ENCODE results near the gene MOGAT3. TPM values are rescaled to one million over a fixed set of nuclear protein-coding genes. Genes with fewer than 3 reads are reported as not detected.
A peak's percentile ranks its signal among the peaks of the same experiment; 100 is the strongest.

The MOGAT3 gene
- total and polyA plus RNA-seq, 5 experiments from 2014 or later, result not detected

DNA sequence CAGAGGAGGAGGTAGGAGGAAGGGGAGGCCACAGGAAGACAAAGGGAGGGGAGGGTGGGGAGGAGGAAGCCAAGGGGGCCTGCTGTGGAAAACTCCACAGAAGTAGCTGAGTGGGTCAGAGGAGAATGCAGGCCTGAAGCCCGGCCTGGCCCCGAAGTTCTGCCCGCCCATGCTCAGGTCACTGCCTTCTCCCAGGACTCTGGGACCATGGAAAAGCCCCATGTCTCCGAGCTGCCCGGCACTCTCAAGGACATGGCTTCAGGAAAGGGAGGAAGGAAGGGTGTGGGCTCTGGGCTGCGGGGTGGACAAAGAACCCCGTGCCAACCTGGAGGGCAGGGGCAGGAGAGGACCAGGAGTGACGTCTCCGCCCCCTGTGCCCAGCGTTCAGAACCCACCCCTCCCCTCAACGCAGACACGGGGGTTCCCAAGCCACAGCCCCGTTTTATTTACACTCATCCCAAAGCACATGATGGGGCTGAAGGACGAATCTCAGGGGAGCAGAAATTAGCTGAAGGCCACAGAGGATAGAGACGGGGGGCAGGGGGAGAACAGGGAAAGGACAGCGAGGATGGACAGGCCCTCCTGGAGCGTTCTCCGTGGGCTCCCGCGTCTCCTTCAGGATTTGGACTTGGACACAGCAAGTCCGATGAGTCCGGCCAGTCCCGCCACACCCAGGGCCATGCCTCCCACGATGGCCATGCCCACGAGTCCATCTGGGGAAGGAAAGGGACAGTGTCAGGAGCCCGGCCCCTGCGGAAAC lies 38.5 kb upstream of the MOGAT3 start:
- Mint-ChIP-seq H3K36me3 (peaks cover 0 to 24% (median 4%) of the 10 kb centered on the region in 3 donors), H3K27me3 (no peaks in the 10 kb centered on the region), H3K9me3 (no peaks in the 10 kb centered on the region), H3K4me1 (peaks cover 2 to 33% (median 21%) of the 10 kb centered on the region in 4 donors), H3K27ac (peak overlapping the region in 1 of 10 donors; percentile 48), H3K4me3 (no peak overlapping the region)
- ATAC-seq, result no peak
- POLR2A ChIA-PET, result no interaction called here
- no peak for DNase-seq

DNA sequence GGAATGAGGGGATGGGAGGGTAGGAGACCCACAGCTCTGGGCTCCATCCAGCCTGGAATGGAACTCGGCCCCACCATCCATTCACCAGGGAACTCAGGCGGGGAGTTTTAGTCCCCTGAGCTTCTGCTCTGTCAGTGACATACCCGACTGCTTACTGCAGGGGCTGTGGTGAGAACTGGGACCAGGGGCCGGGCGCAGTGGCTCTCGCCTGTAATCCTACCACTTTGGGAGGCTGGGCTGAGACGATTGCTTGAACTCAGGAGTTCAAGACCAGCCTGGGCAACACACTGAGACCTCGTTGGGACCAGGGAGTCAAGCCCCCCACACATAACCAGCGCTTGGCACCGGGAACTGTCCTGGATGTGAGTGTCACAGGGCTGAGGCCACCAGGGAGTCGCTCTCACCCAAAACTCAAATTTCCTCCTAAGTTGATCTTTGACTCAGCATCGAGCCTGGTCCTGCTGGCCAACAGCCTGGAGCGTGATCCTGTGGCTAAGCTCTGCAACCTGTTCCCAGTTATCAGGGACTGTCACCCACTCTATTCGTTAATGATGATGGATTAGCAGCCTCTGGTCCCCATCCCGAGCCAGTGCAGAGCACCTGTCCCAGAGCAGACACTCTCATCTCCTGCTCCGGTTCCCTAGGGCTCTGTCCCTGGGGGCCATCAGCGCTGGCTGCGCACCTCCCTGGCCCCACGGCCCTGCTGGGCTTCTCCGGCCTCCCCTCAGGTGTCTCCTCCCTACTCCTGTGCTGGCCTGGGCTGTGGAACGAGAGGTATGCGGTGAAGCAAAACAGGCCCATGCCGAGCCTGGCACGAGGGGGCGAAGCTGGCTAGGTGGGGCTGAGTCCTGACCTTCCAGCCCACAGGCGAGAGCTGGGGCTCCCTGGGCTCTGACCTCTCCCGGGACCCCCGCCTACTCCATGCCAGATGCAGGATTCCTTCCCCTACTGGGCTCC lies 37.7 kb upstream of the MOGAT3 start:
- ATAC-seq, result no peak
- Mint-ChIP-seq H3K27ac (no peak overlapping the region), H3K36me3 (peaks cover 0 to 24% (median 4%) of the 10 kb centered on the region in 3 donors), H3K4me1 (peaks cover 2 to 26% (median 12%) of the 10 kb centered on the region in 4 donors), H3K27me3 (no peaks in the 10 kb centered on the region), H3K4me3 (no peak overlapping the region), H3K9me3 (no peaks in the 10 kb centered on the region)
- POLR2A ChIA-PET, result no interaction called here
- DNase-seq, result peak in 1 of 10 donors; percentile 43

DNA sequence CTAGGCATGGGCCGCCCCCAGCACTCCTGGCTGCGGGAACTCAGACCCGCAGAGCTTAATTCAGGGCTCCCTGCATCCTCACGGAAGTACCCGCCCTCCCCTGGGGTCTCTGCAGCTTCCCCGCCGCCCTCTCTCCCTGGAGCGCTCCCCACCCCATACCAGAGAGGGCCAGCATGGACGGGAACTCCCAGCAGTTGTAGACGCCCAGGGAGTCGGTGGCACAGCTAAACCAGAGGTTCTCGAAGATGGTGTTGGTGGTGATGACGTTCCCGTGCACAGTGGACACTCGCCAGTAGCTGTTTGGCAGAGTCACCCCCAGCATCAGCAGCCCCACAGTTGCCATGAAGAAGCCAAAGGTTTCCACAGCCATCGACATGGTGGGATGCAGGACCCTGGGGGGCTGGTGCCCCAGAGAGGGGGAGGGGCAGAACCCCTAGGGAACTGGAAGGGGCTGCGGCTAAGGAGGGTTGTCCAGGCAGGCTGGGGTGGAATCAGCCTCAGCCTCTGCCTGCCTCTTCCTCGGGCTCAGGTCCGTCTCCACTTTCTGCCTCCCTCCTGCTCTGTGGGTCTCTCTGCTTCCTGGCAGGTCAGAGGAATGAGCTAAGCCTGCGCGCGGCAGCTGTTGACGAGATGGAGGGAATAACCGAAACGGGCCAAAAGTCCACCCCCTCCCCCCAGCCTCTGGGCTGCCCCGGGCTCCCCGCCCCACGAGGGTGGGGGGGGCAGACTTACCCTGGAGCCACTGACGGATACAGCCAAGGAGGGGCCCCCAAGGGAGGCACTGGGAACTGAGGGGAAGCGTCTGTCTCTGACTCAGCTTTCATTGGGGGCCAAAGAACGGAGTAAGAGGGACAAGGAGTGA lies 36.6 kb upstream of the MOGAT3 start, which contains the start of gene CLDN15:
TSS of gene CLDN15 (minus strand) at position 597 of the 862 bp plus-strand sequence. CDS start at position 376, 221 bp downstream.
- H3K4me1 Mint-ChIP-seq, result peaks cover 3 to 16% (median 6%) of the 10 kb centered on the region in 4 donors
- ATAC-seq, result no peak
- no peaks in the 10 kb centered on the region for H3K9me3 Mint-ChIP-seq
- H3K4me3 Mint-ChIP-seq, result no peak within 1 kb of the TSS
- POLR2A ChIA-PET, result no interaction called here
- peak in 1 of 10 donors; percentile 54 for DNase-seq
- peaks cover 0 to 24% (median 4%) of the 10 kb centered on the region in 3 donors for H3K36me3 Mint-ChIP-seq
- H3K27me3 Mint-ChIP-seq, result no peaks in the 10 kb centered on the region
- no peak within 1 kb of the TSS for H3K27ac Mint-ChIP-seq

DNA sequence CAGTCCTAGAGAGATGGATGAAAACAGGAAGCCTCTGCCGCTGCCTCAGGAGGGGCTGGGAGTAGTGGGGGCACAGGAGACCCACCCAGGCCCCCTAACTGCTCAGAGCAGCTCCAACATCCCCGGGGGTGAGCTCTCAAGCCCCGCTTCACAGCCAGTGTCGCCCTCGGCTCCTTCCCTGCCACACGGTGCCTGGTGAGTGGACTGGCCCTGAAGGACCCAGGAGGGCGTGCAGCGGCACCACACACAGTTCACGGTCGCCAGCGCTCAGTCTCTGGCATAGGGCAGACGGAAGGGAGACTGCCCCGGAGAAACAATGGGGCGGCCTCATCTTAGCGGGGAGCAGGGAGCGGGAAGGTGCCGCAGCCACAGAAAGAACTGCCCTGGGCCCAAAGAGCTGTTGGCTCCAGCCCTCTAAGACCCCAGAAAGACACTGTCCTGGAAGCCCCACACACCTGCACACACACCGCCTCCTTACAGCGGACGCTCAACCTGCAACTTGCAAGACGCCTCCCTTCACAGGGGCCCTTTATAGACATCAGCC lies 35.5 kb upstream of the MOGAT3 start:
- H3K27ac Mint-ChIP-seq, result no peak overlapping the region
- no peaks in the 10 kb centered on the region for H3K27me3 Mint-ChIP-seq

DNA sequence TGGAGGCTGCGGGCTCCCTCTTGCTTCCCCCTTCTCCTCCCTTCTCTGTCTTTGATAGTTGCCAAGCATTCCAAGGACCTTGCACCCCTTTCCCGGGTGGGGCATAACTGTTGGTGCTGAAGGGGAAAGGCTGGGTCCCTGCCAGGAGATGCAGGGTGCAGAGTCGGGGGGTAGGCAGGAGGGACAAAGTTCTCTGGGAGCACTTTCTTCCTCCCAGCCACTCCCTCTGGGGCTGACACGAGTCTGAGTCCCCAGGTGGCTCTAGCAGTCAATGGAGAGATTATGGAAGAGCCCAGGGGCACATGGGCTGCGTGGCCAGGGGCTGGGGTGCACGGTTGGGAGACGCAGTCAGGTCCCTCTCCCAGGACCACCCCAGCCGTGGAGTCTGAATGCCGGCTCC lies 34.7 kb upstream of the MOGAT3 start:
- Mint-ChIP-seq H3K36me3 (peaks cover 0 to 28% (median 4%) of the 10 kb centered on the region in 3 donors), H3K9me3 (no peaks in the 10 kb centered on the region), H3K4me3 (no peak overlapping the region), H3K4me1 (peaks cover 2 to 13% (median 5%) of the 10 kb centered on the region in 4 donors), H3K27me3 (no peaks in the 10 kb centered on the region), H3K27ac (no peak overlapping the region)
- POLR2A ChIA-PET, result interaction anchor here (2.5 kb wide), 1 partner anchor 8 kb away, joined by 7 read pairs; no protein-coding TSS in a partner anchor
- no peak for ATAC-seq
- peak in 1 of 10 donors; percentile 55 for DNase-seq

More for the DNA sequence above, 35.5 kb upstream of the MOGAT3 start:
- Mint-ChIP-seq H3K4me1 (peaks cover 3 to 12% (median 6%) of the 10 kb centered on the region in 4 donors), H3K9me3 (no peaks in the 10 kb centered on the region), H3K4me3 (no peak overlapping the region), H3K36me3 (peaks cover 0 to 27% (median 4%) of the 10 kb centered on the region in 3 donors)
- POLR2A ChIA-PET, result no interaction called here
- ATAC-seq (no peak), DNase-seq (peak in 1 of 10 donors; percentile 57)

DNA sequence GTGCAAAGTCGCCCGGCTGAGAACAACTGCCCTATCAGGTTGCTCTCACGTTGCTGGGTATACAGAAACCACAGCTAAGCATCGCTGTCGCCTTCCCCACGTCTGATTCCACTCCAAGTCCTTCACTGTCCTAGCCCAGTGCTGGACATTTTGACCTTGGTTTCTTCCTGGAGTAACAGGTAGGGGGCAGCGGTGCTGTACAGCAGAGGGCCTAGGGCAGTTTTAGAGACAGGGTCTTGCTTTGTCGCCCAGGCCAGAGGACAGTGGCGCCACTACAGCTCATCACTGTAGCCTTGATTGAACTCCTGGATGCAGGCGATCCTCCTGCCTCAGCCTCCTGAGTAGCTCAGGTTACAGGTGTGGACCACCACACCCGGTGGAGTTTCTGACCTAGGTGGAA lies 34.2 kb upstream of the MOGAT3 start:
- no peaks in the 10 kb centered on the region for H3K27me3 Mint-ChIP-seq
- no peaks in the 10 kb centered on the region for H3K9me3 Mint-ChIP-seq
- peaks cover 0 to 26% (median under 1%) of the 10 kb centered on the region in 3 donors for H3K36me3 Mint-ChIP-seq
- POLR2A ChIA-PET, result interaction anchor here (1.3 to 2.5 kb wide), 2 partner anchors 9 to 17 kb away, joined by 3 to 7 read pairs; partner anchors contain the start of genes PLOD3 and ZNHIT1
- DNase-seq (peak in 1 of 10 donors; percentile 54), ATAC-seq (no peak)
- peak overlapping the region in 1 of 10 donors; percentile 70 for H3K27ac Mint-ChIP-seq
- no peak overlapping the region for H3K4me3 Mint-ChIP-seq
- H3K4me1 Mint-ChIP-seq, result peaks cover 2 to 11% (median 8%) of the 10 kb centered on the region in 4 donors

DNA sequence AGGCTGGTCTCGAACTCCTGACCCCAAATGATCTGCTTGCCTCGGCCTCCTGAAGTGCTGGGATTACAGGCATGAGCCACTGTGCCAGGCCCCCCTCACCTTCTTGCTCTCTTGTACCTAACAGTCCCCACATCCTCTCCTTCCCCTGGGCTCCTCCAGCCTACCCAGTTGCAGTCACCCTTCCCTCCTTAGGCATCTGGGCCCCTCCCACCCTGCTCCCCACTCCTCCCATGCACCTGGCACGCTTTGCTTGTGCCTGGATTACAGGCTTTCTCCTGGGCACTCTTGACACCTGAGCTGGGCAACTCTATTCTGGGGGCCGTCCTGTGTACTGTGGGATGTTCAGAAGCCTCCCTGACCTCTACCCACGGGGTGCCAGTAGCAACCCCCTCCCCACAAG lies 33.8 kb upstream of the MOGAT3 start:
- Mint-ChIP-seq H3K9me3 (no peaks in the 10 kb centered on the region), H3K27me3 (no peaks in the 10 kb centered on the region), H3K4me1 (peaks cover 2 to 12% (median 8%) of the 10 kb centered on the region in 4 donors), H3K36me3 (peaks cover 0 to 26% (median 0%) of the 10 kb centered on the region in 3 donors), H3K27ac (peak overlapping the region in 2 of 10 donors; percentile 43 to 70), H3K4me3 (no peak overlapping the region)
- ATAC-seq (no peak), DNase-seq (peak in 1 of 10 donors; percentile 32)
- POLR2A ChIA-PET, result interaction anchor here (1.3 to 2.5 kb wide), 2 partner anchors 9 to 17 kb away, joined by 3 to 7 read pairs; partner anchors contain the start of genes PLOD3 and ZNHIT1

DNA sequence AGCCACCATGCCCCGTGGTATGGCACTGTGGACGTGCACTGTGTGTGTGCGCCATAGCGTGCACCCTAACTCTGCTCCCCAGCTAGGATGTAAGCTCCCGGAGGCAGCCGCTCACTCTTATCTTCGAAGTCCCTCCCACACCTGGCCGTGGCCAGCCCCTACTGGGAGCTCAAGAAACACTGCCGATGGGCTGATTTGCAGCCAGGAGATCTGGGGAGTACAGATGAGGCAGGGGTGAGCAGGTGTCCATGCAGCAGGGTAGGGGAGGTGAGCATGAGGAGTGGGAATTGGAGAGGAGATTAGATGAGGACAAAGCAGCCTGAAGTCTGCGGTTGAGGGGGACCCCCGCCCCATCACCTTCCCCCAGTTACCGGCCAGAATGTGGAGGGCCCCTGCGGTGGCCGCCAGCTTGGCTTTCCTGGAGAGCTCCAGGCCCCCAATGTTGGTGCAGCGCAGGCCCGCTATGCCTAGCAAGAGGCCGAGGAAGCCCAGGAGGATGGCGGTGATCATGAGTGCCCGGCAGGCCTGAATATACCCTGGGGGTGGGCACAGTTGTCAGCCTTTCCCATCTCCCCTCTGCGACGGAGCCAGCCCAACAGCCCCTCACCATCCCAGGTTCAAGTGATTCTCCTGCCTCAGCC lies 33.2 kb upstream of the MOGAT3 start:
- ATAC-seq (no peak), DNase-seq (peak in 1 of 10 donors; percentile 45)
- peaks cover 2 to 12% (median 8%) of the 10 kb centered on the region in 4 donors for H3K4me1 Mint-ChIP-seq
- peak overlapping the region in 1 of 10 donors; percentile 70 for H3K27ac Mint-ChIP-seq
- no peaks in the 10 kb centered on the region for H3K9me3 Mint-ChIP-seq
- H3K27me3 Mint-ChIP-seq, result no peaks in the 10 kb centered on the region
- POLR2A ChIA-PET, result interaction anchor here (1.3 to 2.5 kb wide), 2 partner anchors 10 to 16 kb away, joined by 3 to 7 read pairs; partner anchors contain the start of genes PLOD3 and ZNHIT1
- no peak overlapping the region for H3K4me3 Mint-ChIP-seq
- peaks cover 0 to 26% (median 0%) of the 10 kb centered on the region in 3 donors for H3K36me3 Mint-ChIP-seq

DNA sequence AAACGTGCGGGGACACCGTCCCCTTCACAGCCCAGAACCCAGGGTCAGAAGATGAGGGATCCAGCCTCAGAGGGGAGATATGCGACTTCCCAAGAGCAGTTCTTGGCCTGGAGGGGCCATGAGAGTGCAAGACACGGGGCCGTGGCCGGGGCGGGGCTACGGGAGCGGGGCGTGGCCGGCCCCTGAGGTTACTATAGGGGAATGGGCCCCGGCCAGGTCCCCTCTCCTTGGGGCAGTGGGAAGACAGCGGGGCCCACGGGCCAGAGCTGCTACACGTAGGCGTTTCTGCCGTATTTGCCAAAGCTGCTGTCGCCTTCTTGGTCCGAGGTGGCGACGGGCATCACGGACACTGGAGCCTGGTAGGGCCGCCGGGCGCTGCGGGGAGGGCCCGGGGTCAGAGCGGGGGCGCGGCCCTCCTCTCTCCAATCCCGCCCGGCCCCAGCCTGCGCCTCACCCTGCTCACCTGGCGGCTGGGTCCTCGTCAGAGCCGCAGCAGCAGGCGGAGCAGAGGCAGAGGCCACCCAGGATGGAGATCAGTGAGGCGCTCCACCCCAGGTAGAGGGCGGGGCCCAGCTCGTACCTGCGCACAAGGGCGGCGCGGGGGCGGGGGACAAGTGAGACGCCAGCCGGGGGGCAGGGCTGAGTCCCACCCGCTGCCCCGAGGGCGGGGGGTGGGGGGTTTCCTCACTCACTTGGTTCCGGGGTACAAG lies 31.5 kb upstream of the MOGAT3 start:
- H3K9me3 Mint-ChIP-seq, result no peaks in the 10 kb centered on the region
- POLR2A ChIA-PET, result no interaction called here
- peaks cover 0 to 36% (median 0%) of the 10 kb centered on the region in 3 donors for H3K36me3 Mint-ChIP-seq
- DNase-seq, result peak in 1 of 10 donors; percentile 57
- H3K4me1 Mint-ChIP-seq, result peaks cover 2 to 8% (median 7%) of the 10 kb centered on the region in 4 donors
- H3K27me3 Mint-ChIP-seq, result no peaks in the 10 kb centered on the region
- no peak for ATAC-seq
- peak overlapping the region in 1 of 10 donors; percentile 79 for H3K27ac Mint-ChIP-seq
- no peak overlapping the region for H3K4me3 Mint-ChIP-seq

DNA sequence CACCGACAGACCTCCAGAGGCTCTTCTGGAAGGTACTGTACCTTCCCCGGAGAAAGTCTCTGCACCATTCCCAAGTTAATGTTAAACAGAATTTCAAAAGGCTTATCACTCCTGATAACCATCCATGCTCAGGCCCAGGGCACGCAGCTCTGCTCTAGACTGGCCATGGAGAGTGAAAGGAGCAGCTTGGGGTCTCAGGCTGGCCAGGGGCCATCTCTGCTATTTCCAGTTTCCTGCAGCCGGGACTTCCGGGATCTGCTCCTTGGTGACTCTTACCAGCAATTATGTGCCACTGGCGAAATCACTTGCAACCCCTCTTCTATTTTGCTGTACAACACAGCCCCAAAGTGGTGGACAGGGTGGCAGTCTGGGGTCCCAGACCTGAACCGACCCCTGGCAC lies 30.8 kb upstream of the MOGAT3 start:
- peaks cover 2 to 8% (median 7%) of the 10 kb centered on the region in 4 donors for H3K4me1 Mint-ChIP-seq
- no peak overlapping the region for H3K4me3 Mint-ChIP-seq
- peaks cover 0 to 42% (median 2%) of the 10 kb centered on the region in 3 donors for H3K36me3 Mint-ChIP-seq
- POLR2A ChIA-PET, result interaction anchor here (0.7 kb wide), 1 partner anchor 71 kb away, joined by 3 read pairs; no protein-coding TSS in a partner anchor
- no peaks in the 10 kb centered on the region for H3K27me3 Mint-ChIP-seq
- peak in 1 of 10 donors; percentile 62 for DNase-seq
- peak overlapping the region in 5 of 10 donors; percentile 19 to 79 (median 56) for H3K27ac Mint-ChIP-seq
- no peak for ATAC-seq
- H3K9me3 Mint-ChIP-seq, result no peaks in the 10 kb centered on the region
